HEK293 (cell line): Measurements from ENCODE around the gene LEUTX.

ENCODE experiments used
- CTCF ChIA-PET: fragments of 350-600 bp; formaldehyde crosslinking; extraction: SDS; loops from one replicate; lab custom pipeline; 2021; ENCODE audit warnings: antibody characterized with exemption; lab: Yijun Ruan, JAX
- POLR2A ChIA-PET: fragments of 300-600 bp; formaldehyde crosslinking; extraction: SDS; loops from one replicate; lab custom pipeline; 2020; ENCODE audit warnings: antibody characterized with exemption, inconsistent platforms; lab: Yijun Ruan, JAX
- H3K27ac ChIP-seq: fragments of 200-500 bp; sonication (Bioruptor generic); 2 replicates; pipeline ENCODE4 v1.5.1; 2014; ENCODE audit warnings: low read depth, low read length, control low read depth, inconsistent platforms; ENCODE audit errors: extremely low read depth
- H3K36me3 ChIP-seq, 2 experiments: fragments of 200-500 bp in 1 of 2; sonication (Bioruptor generic) in 1 of 2; 1 replicate in 1 of 2; 2 replicates in 1 of 2; pipeline ENCODE4 v1.5.1; 2014 to 2017; ENCODE audit warnings: inconsistent platforms in 2 of 2, low read length in 2 of 2; ENCODE audit not compliant: control insufficient read depth in 2 of 2, insufficient read depth in 1 of 2
- H3K4me1 ChIP-seq: fragments of 200-500 bp; sonication (Bioruptor generic); 2 replicates; pipeline ENCODE4 v1.5.1; 2014; ENCODE audit warnings: mild to moderate bottlenecking, low read length, inconsistent platforms; ENCODE audit not compliant: control insufficient read depth, insufficient read depth
- H3K4me3 ChIP-seq: 2 replicates; pipeline ENCODE4 v1.5.1; 2011; ENCODE audit warnings: low read depth, mild to moderate bottlenecking, control low read depth, low read length, moderate library complexity
- H3K9me3 ChIP-seq: fragments of 200-500 bp; sonication (Bioruptor generic); 2 replicates; pipeline ENCODE4 v1.5.1; 2014; ENCODE audit warnings: low read depth, low read length, inconsistent platforms; ENCODE audit not compliant: control insufficient read depth, insufficient read depth
- HOXD13 ChIP-seq: sonication (generic); formaldehyde crosslinking; IDR thresholded peaks from 2 replicates; pipeline ENCODE4 v1.8.0; 2022; ENCODE audit warnings: missing genetic modification reagents, borderline replicate concordance
- INSM2 ChIP-seq: fragments of 450-650 bp; formaldehyde crosslinking; IDR thresholded peaks from 2 replicates; pipeline ENCODE4 v1.5.1; 2016; ENCODE audit warnings: missing biosample characterization, missing genetic modification characterization
- KLF10 ChIP-seq: fragments of 450-650 bp; IDR thresholded peaks from 2 replicates; pipeline ENCODE4 v1.5.1; 2018; ENCODE audit warnings: missing biosample characterization, mild to moderate bottlenecking, missing genetic modification characterization
- KLF7 ChIP-seq: fragments of 450-650 bp; formaldehyde crosslinking; IDR thresholded peaks from 2 replicates; pipeline ENCODE4 v1.5.1; 2016; ENCODE audit warnings: missing biosample characterization, missing genetic modification characterization, borderline replicate concordance
- MEIS1 ChIP-seq: sonication (generic); formaldehyde crosslinking; IDR thresholded peaks from 2 replicates; pipeline ENCODE4 v1.8.1; 2022; ENCODE audit warnings: missing genetic modification reagents, mild to moderate bottlenecking, borderline replicate concordance
- PRDM1 ChIP-seq: fragments of 450-650 bp; formaldehyde crosslinking; IDR thresholded peaks from 2 replicates; pipeline ENCODE4; 2016; ENCODE audit warnings: missing biosample characterization, missing genetic modification characterization
- RBAK ChIP-seq: fragments of 450-650 bp; formaldehyde crosslinking; IDR thresholded peaks from 2 replicates; pipeline ENCODE4 v1.5.1; 2016; ENCODE audit warnings: missing biosample characterization, missing genetic modification characterization
- SCRT1 ChIP-seq: fragments of 450-650 bp; formaldehyde crosslinking; IDR thresholded peaks from 2 replicates; pipeline ENCODE4 v1.5.1; 2016; ENCODE audit warnings: missing biosample characterization, missing genetic modification characterization, borderline replicate concordance
- SCRT2 ChIP-seq: fragments of 450-650 bp; formaldehyde crosslinking; IDR thresholded peaks from 2 replicates; pipeline ENCODE4 v1.5.1; 2016; ENCODE audit warnings: missing biosample characterization, missing genetic modification characterization
- SP3 ChIP-seq: fragments of 450-650 bp; formaldehyde crosslinking; IDR thresholded peaks from 2 replicates; pipeline ENCODE4 v1.5.1; 2016; ENCODE audit warnings: missing biosample characterization, missing genetic modification characterization
- ZBTB48 ChIP-seq: fragments of 450-650 bp; formaldehyde crosslinking; IDR thresholded peaks from 2 replicates; pipeline ENCODE4 v1.5.1; 2016; ENCODE audit warnings: missing biosample characterization, missing genetic modification characterization
- ZFHX2 ChIP-seq: fragments of 450-650 bp; formaldehyde crosslinking; conservative IDR thresholded peaks from 2 replicates; pipeline ENCODE4 v1.5.1; 2016; ENCODE audit warnings: missing biosample characterization, missing genetic modification characterization
- ZNF140 ChIP-seq: fragments of 450-650 bp; formaldehyde crosslinking; IDR thresholded peaks from 2 replicates; pipeline ENCODE4 v1.5.1; 2016; ENCODE audit warnings: missing biosample characterization, missing genetic modification characterization
- ZNF202 ChIP-seq: fragments of 450-650 bp; formaldehyde crosslinking; IDR thresholded peaks from 2 replicates; pipeline ENCODE4 v1.5.1; 2016; ENCODE audit warnings: missing biosample characterization, missing genetic modification characterization, borderline replicate concordance
- ZNF211 ChIP-seq: fragments of 450-650 bp; formaldehyde crosslinking; IDR thresholded peaks from 2 replicates; pipeline ENCODE4 v1.5.1; 2016; ENCODE audit warnings: low read depth, missing biosample characterization, missing genetic modification characterization
- ZNF221 ChIP-seq: fragments of 450-650 bp; formaldehyde crosslinking; IDR thresholded peaks from 2 replicates; pipeline ENCODE4 v1.5.1; 2017; ENCODE audit warnings: missing biosample characterization, missing genetic modification characterization, borderline replicate concordance
- ZNF239 ChIP-seq: fragments of 450-650 bp; formaldehyde crosslinking; IDR thresholded peaks from 2 replicates; pipeline ENCODE4 v1.5.1; 2016; ENCODE audit warnings: missing biosample characterization, missing genetic modification characterization
- ZNF24 ChIP-seq: fragments of 450-650 bp; formaldehyde crosslinking; IDR thresholded peaks from 2 replicates; pipeline ENCODE4 v1.5.1; 2016; ENCODE audit warnings: missing biosample characterization, missing genetic modification characterization
- ZNF416 ChIP-seq: fragments of 450-650 bp; formaldehyde crosslinking; IDR thresholded peaks from 2 replicates; pipeline ENCODE4 v1.5.1; 2016; ENCODE audit warnings: missing biosample characterization, missing genetic modification characterization
- ZNF426 ChIP-seq: fragments of 450-650 bp; formaldehyde crosslinking; IDR thresholded peaks from 2 replicates; pipeline ENCODE4 v1.5.1; 2017; ENCODE audit warnings: missing biosample characterization, missing genetic modification characterization, mild to moderate bottlenecking, inconsistent platforms, moderate library complexity
- ZNF513 ChIP-seq: fragments of 450-650 bp; IDR thresholded peaks from 2 replicates; pipeline ENCODE4 v1.5.1; 2018; ENCODE audit warnings: missing biosample characterization, missing genetic modification characterization
- ZNF529 ChIP-seq: fragments of 450-650 bp; formaldehyde crosslinking; IDR thresholded peaks from 2 replicates; pipeline ENCODE4 v1.5.1; 2017; ENCODE audit warnings: missing genetic modification characterization, missing biosample characterization; ENCODE audit not compliant: insufficient replicate concordance
- ZNF555 ChIP-seq: fragments of 450-650 bp; formaldehyde crosslinking; conservative IDR thresholded peaks from 2 replicates; pipeline ENCODE4 v1.5.1; 2017; ENCODE audit warnings: missing biosample characterization, mild to moderate bottlenecking, missing genetic modification characterization, inconsistent platforms
- ZNF561 ChIP-seq: fragments of 450-650 bp; IDR thresholded peaks from 2 replicates; pipeline ENCODE4 v1.5.1; 2018; ENCODE audit warnings: missing biosample characterization, missing genetic modification characterization, borderline replicate concordance
- ZNF704 ChIP-seq: fragments of 450-650 bp; formaldehyde crosslinking; IDR thresholded peaks from 2 replicates; pipeline ENCODE4 v1.5.1; 2016; ENCODE audit warnings: missing biosample characterization, missing genetic modification characterization
- ZSCAN16 ChIP-seq: fragments of 450-650 bp; formaldehyde crosslinking; IDR thresholded peaks from 2 replicates; pipeline ENCODE4 v1.5.1; 2016; ENCODE audit warnings: missing biosample characterization, missing genetic modification characterization
- ZSCAN23 ChIP-seq: fragments of 450-650 bp; formaldehyde crosslinking; IDR thresholded peaks from 2 replicates; pipeline ENCODE4 v1.5.1; 2016; ENCODE audit warnings: missing biosample characterization, missing genetic modification characterization

LEUTX gene

GRCh38 chr19:39731685-39732084 lies 47.0 kb upstream of the LEUTX start:
- Histone ChIP-seq H3K9me3 (no peaks in the 10 kb centered on the region), H3K27ac (no peak overlapping the region), H3K36me3 (no peaks in the 10 kb centered on the region), H3K4me3 (no peak overlapping the region), H3K4me1 (no peaks in the 10 kb centered on the region)
- TF ChIP-seq MEIS1 (CRISPR knock-in tag) = no peak
- TF ChIP-seq ZNF140 (tag by site-specific recombination) = no peak
- TF ChIP-seq PRDM1 (tag by site-specific recombination) = no peak
- no peak for TF ChIP-seq RBAK
- TF ChIP-seq KLF7 (tag by site-specific recombination) = no peak
- TF ChIP-seq ZFHX2 (tag by site-specific recombination) = no peak
- TF ChIP-seq ZNF202 (tag by site-specific recombination) = no peak
- TF ChIP-seq ZNF221 (tag by site-specific recombination) = no peak
- no peak for TF ChIP-seq ZNF704 (tag by site-specific recombination)
- no peak for TF ChIP-seq ZNF239
- no peak for TF ChIP-seq ZNF561
- TF ChIP-seq ZSCAN16 (tag by site-specific recombination) = no peak
- TF ChIP-seq KLF10 (tag by site-specific recombination) = no peak
- no peak for TF ChIP-seq ZNF24 (tag by site-specific recombination)
- TF ChIP-seq ZNF529 = no peak
- no peak for TF ChIP-seq ZSCAN23 (tag by site-specific recombination)
- TF ChIP-seq ZNF555 (tag by site-specific recombination) = no peak
- no peak for TF ChIP-seq ZNF426 (tag by site-specific recombination)
- no peak for TF ChIP-seq INSM2 (tag by site-specific recombination)
- TF ChIP-seq ZNF211 (tag by site-specific recombination) = no peak
- ChIA-PET POLR2A (no interaction called here), CTCF (interaction anchor here (0.6 to 0.8 kb wide), 2 partner anchors 23 to 817 kb away, joined by 3 read pairs; no protein-coding TSS in a partner anchor)

GRCh38 chr19:39733841-39734240 lies 44.8 kb upstream of the LEUTX start:
- no peaks in the 10 kb centered on the region for H3K9me3 ChIP-seq
- no peak overlapping the region for H3K27ac ChIP-seq
- H3K4me3 ChIP-seq = no peak overlapping the region
- CTCF ChIA-PET = interaction anchor here (0.6 to 1.1 kb wide), 3 partner anchors 17 to 34 kb away, joined by 3 read pairs; no protein-coding TSS in a partner anchor
- H3K4me1 ChIP-seq = no peaks in the 10 kb centered on the region
- no peaks in the 10 kb centered on the region for H3K36me3 ChIP-seq
- TF ChIP-seq HOXD13 = no peak
- TF ChIP-seq ZNF416 = no peak
- TF ChIP-seq SCRT1 (tag by site-specific recombination) = peak; percentile 97
- no peak for TF ChIP-seq SP3 (tag by site-specific recombination)
- TF ChIP-seq ZNF513 (tag by site-specific recombination) = no peak
- TF ChIP-seq ZNF561 = no peak
- TF ChIP-seq SCRT2 (tag by site-specific recombination) = peak; percentile 96
- no peak for TF ChIP-seq ZBTB48 (tag by site-specific recombination)
- POLR2A ChIA-PET = no interaction called here
